Activated naive CD4-positive, alpha-beta T cell treated with anti-CD3 and anti-CD28 coated beads, Interleukin-2, amount 50 U/mL, for 16 hours (primary cell): ENCODE data around the gene NFYC.

Source experiments
- DNase-seq: peaks from one replicate; pipeline ENCODE4 v3.0.0-alpha.2; 2020

The NFYC gene

GRCh38 chr1:40762144-40762923 lies 70.8 kb downstream of the NFYC start:
- no peak for DNase-seq

- DNase-seq, result no peak
Measured at GRCh38 chr1:40763742-40764532, 72.4 kb downstream of the NFYC start.

GRCh38 chr1:40764981-40765380 lies 73.5 kb downstream of the NFYC start:
- DNase-seq, result no peak

GRCh38 chr1:40766017-40766416 lies 74.5 kb downstream of the NFYC start:
- DNase-seq, result no peak

- no peak for DNase-seq
Measured at GRCh38 chr1:40766560-40766959, 75.1 kb downstream of the NFYC start.

GRCh38 chr1:40768146-40768990 lies 76.9 kb downstream of the NFYC start:
- no peak for DNase-seq

- DNase-seq, result no peak
Measured at GRCh38 chr1:40769815-40770214, 78.3 kb downstream of the NFYC start.

- no peak for DNase-seq
Measured at GRCh38 chr1:40770296-40771070, 79.0 kb downstream of the NFYC start.

- no peak for DNase-seq
Measured at GRCh38 chr1:40772146-40772955, 80.8 kb downstream of the NFYC start.

GRCh38 chr1:40773748-40774265 lies 82.3 kb downstream of the NFYC start:
- no peak for DNase-seq

- DNase-seq, result peak; percentile 70
Measured at GRCh38 chr1:40774266-40774998, 82.9 kb downstream of the NFYC start.

GRCh38 chr1:40776236-40777072 lies 85.0 kb downstream of the NFYC start:
- DNase-seq, result no peak

- DNase-seq, result no peak
Measured at GRCh38 chr1:40777224-40777970, 85.9 kb downstream of the NFYC start.

- no peak for DNase-seq
Measured at GRCh38 chr1:40780678-40781607, 89.4 kb downstream of the NFYC start.

GRCh38 chr1:40781608-40781971 lies 90.1 kb downstream of the NFYC start:
- no peak for DNase-seq

GRCh38 chr1:40782371-40782956 lies 91.0 kb downstream of the NFYC start:
- DNase-seq, result no peak
